HG03571 (cell line): ENCODE measurements around the gene EHD3.

Source experiments
- ATAC-seq: cut with Tn5 transposase; IDR thresholded peaks from one replicate; pipeline ENCODE4 v1.9.1; 2021; ENCODE audit not compliant: unreplicated experiment

EHD3 gene

DNA sequence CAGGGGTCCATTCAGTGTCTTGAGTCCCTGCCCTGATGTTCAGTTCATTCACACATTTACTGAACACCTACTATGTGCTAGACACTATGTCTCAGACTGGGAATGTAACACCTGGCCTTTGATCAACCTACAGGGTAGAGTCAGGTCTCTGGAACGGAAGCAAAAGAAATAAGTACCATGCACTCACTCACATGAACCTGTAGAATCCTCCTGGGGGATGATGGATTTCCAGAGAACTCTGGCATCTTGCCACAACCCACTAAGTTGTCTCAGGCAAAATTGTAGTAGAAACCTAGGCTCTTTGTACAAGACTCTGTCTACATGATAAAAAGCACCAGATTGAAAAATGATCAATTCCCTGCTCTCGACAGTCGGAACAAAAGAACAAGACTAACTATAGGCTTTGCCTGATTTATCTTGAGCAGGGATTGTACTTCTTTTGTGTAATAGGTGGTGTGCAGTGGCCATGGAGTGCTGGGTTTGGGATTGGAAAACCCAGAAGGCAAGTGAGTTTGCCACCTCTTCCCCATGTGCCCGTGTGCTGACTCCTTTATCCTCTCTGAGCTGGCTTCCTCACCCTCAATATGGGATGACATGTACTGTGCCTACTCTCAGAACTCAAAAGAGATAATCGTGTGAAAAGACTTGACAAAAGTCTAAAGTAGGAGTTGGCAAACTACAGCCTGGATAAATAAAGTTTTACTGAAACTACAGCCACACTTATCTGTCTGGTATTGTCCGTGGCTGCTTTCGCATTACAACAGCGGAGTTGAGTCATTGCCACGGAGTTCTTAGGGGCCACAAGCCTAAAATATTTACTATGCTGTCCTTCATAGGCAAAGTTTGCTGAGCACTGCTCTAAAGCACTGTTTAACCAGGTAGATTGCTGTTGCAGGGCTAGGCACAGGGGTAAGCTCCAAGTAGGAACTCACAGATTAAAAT, 21.0 kb upstream of the EHD3 start:
- ATAC-seq: no peak

DNA sequence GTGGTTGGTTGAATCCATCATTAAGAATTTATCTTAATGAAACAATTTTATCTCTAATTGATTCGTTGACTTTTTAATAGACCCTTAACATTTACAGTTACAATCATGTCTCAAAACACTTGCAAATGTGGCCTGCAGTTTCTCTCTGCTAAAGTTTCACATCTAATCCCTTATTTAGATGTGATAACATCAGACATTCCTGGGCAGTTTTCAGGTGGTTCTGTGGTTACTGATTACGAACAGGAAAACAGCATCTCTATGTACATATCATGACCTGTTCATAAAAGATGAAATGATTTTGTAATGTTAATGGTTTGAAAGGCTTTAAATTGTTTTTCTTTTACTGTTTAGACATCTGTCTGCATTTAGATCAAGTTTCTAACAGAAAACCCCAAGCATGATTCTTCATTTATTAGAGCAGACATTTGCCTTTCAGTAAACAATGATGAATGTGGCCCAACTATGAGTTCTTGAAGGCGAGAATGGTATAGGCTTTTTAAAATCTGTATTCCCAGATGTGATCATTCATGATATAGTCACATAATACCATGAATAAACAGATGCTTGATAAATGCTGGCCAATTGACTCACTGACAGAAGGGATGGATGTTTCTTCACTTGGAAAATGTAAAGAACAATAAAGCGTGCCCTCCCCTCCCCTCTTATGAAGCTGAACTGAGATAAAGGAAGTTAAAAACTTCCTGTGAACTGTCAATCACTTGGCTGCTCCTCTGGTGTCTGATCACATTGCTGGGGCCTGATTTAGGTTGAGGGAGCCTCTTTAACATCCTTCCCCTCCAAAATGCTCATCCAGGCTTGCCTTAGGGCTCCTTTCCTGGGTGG, 20.1 kb upstream of the EHD3 start:
- ATAC-seq: no peak

GRCh38 chr2:31214444-31214915, 19.5 kb upstream of the EHD3 start:
- no peak for ATAC-seq

- ATAC-seq: peak; percentile 58
These were observed 17.2 kb upstream of the EHD3 start for GRCh38 chr2:31216734-31217133.

- no peak for ATAC-seq
These were observed 16.3 kb upstream of the EHD3 start, which contains the start of gene CAPN14 for GRCh38 chr2:31217465-31218200. CAPN14 (minus strand) TSS chr2:31217515; CDS start chr2:31205447, 12,068 bp downstream.

DNA sequence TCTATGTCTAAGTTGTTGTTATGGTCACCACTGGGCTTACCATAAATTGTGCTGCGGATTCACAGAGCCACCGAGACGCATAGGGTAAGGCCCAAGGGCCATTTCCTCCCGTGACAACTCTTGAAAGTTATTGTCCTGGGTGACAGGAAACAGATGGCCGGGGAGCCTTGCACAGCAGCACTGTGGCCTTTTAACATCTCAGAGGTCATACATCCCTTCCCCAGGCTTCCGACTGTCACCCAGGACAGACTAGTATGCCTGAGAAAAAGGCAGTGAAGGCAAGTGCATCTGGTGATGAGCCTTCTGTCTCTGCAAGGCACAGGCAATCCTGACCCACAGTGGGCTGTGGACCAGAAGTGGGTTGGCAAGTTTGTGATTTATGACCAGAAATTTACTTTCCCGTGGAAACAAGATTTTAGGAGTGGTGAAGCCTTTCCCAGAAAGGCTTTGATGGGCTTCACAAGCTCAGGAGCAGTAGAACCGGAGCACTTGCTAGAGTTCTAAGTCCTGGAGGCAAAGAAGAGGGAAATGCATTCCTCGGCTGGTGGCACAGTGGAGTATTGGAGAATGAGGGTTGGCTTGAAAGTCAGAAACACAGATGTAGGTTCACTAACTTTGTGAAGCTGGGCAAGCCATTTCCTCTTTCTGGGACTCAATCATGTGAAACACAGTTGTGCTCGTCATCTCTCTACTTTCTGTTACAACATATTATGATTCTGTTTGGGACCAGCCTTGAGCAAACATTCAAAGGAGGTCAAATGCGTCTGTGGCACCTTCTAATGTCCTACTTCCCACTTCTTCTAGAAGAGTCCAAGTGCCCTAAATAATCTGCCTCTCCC, 14.6 kb upstream of the EHD3 start:
- ATAC-seq: peak; percentile 63

DNA sequence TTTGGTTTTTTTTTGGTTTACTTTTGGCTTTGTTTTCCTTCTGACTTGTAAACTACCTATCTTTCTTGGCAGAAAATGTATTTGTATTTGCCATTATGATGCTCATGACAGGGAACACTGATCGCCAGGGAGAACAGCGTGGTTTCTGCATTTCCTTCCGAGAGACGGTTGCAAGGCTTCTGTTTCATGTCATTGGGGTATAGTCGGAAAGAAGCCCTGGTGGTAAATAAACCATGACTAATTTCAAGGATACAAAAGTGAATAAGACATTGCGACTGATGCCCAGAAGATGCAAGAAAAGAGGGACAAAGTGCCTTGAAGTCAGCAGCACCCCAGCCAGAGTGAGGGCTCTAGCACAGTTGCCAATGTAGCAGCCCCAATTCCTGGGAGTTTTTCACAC, 12.4 kb upstream of the EHD3 start:
- ATAC-seq: no peak

DNA sequence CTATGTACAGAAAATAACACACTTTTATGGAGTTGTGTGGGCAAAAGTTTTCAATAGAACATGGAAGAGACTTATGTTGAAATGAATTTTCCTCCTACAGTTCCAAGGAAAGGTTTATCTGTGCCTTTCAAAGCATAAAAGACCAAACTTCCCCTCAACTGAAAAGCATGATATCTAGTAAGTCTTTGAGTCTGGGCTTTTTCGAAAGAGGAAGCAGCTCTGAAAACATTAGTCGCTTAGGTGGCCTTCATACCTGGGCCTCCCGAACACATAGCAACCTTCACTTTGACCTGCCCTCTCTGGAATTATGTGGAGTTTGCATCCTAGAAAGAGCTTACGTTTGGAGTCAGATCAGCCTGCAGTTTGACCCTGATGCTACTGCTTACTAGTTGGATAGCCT, 11.9 kb upstream of the EHD3 start:
- ATAC-seq: no peak

- no peak for ATAC-seq
These were observed 10.9 kb upstream of the EHD3 start for GRCh38 chr2:31223026-31223425.

GRCh38 chr2:31223749-31224148, 10.2 kb upstream of the EHD3 start:
- no peak for ATAC-seq

DNA sequence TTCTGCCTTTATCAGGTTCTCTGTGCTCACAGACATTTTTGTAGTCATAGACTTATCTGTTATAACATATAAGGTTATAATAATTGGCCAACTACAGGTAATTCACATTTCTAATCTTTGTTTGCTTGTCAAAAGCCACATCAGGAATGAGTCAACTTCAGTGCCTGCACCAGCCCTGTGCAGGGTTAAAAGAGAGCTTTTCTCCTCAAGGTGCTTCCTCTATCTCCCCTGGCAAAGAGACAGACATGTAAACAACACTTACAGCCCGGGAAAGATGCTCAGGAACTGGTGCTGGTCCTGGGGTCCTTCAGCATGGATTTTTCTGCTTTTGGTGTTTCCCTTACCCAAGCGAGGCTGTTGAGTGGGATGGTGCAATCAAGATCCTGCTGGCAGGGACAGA, 7.7 kb upstream of the EHD3 start:
- no peak for ATAC-seq

- no peak for ATAC-seq
These were observed 6.8 kb upstream of the EHD3 start for GRCh38 chr2:31227110-31227509.

GRCh38 chr2:31227711-31228125, 6.2 kb upstream of the EHD3 start:
- no peak for ATAC-seq

- ATAC-seq: no peak
These were observed 5.2 kb upstream of the EHD3 start for GRCh38 chr2:31228717-31229116.

- no peak for ATAC-seq
These were observed 3.2 kb upstream of the EHD3 start for GRCh38 chr2:31230751-31231150.

GRCh38 chr2:31231571-31232302, 2.2 kb upstream of the EHD3 start:
- ATAC-seq: no peak

- no peak for ATAC-seq
These were observed 1.4 kb upstream of the EHD3 start for GRCh38 chr2:31232586-31232985.

DNA sequence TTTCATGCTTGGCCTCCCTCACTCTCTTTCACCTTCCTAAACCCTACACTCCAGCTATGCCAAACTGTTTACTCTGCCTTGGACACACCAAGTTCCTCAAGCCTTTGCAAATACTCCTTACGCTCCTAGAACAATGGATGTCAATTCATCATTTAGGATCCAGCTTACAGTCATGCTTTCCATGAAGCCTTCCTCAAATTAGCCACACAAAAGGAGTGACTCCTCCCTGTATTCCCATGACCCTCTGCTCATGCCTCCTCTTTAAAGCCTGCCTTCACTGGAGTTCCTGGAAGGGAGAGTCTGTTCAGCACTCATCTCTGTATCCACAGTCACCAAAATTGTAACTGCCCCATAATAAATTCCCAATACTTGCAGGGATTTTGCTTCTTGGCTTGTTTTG, 721 bp upstream of the EHD3 start:
- ATAC-seq: no peak

DNA sequence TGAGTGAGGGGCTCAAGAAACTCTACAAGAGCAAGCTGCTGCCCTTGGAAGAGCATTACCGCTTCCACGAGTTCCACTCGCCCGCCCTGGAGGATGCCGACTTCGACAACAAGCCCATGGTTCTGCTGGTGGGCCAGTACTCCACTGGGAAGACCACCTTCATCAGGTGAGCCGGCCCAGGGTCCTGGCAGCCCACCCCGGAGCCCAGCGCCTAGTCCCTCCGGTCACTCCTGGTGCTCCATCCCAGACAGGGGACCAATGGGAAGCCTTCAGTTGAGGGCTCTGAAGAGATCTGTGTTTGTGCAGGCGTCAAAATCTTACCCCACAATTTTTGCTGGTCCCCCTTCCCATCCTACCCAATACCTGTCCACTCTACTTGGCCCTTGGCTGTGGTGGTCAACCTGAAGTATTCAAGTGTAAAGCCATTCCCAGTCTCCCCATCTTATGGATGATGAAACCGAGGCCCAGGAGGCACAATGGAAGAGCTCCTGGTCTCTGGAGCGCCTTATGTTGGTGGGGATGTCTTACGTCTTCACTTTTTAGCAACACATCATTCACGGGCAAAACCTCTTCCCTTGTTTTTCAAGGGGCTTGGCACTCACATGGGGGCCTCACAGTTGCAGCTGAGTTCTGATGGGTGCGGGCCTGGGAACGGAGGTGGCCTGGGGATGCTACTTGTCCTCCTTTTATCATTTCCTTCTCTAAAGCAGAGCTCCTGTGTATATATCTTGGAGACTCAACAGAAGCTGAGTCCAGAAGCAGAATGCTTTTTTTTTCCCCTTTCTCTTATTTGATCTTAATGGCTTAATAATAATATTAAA, 941 bp downstream of the EHD3 start:
- no peak for ATAC-seq
